PC-3 (cell line): ENCODE measurements around the gene CORO2B. TPM values are rescaled to one million over a fixed set of nuclear protein-coding genes. Genes with fewer than 3 reads are reported as not detected.

ENCODE experiments used
- ATAC-seq: fragments of 200-7000 bp; cut with Tn5 transposase; 2 replicates; pipeline ENCODE4 v1.9.1; 2020; ENCODE audit warnings: mild to moderate bottlenecking, moderate library complexity
- BruUV-seq: library from RNA; stranded (reverse); fragments of 400-500 nt; replicated peaks from 2 replicates; lab custom pipeline; 2021; lab: Mats Ljungman, UMichigan
- CTCF ChIA-PET: fragments of 300-600 bp; sonication (Branson Sonifier 250); formaldehyde crosslinking; loops from one replicate; lab custom pipeline; 2022; ENCODE audit warnings: antibody characterized with exemption; lab: Charles Lee
- POLR2A ChIA-PET: fragments of 300-600 bp; sonication (Branson Sonifier 250); formaldehyde crosslinking; loops from one replicate; lab custom pipeline; 2022; ENCODE audit warnings: antibody characterized with exemption; ENCODE audit not compliant: unreplicated experiment; lab: Charles Lee
- DNase-seq: peaks from one replicate; pipeline ENCODE4 v3.0.0-alpha.2; 2015
- H2AFZ ChIP-seq: fragments of 300-600 bp; sonication (generic); 2 replicates; pipeline ENCODE4 v1.6.0; 2016; ENCODE audit warnings: antibody characterized with exemption, low read length
- H3F3A ChIP-seq: fragments of 300-600 bp; sonication (generic); one replicate; pipeline ENCODE4 v1.6.0; 2017; ENCODE audit warnings: antibody characterized with exemption, low read length, control low read depth, mild to moderate bottlenecking; ENCODE audit not compliant: unreplicated experiment
- H3K27ac ChIP-seq: fragments of 300-600 bp; sonication (generic); 2 replicates; pipeline ENCODE4 v1.5.1; 2016; ENCODE audit warnings: mild to moderate bottlenecking, low read length
- H3K27me3 ChIP-seq: fragments of 300-600 bp; sonication (generic); 2 replicates; pipeline ENCODE4 v1.6.1; 2016; ENCODE audit warnings: low read length, mixed read lengths
- H3K36me3 ChIP-seq: fragments of 300-600 bp; sonication (generic); 2 replicates; pipeline ENCODE4 v1.6.1; 2016; ENCODE audit warnings: low read depth, mixed run types, low read length, mixed read lengths
- H3K4me1 ChIP-seq: fragments of 300-600 bp; sonication (generic); 2 replicates; pipeline ENCODE4 v1.5.1; 2016; ENCODE audit warnings: low read length; ENCODE audit not compliant: insufficient read depth
- H3K4me2 ChIP-seq: fragments of 300-600 bp; sonication (generic); 2 replicates; pipeline ENCODE4 v1.6.0; 2016; ENCODE audit warnings: low read length
- H3K4me3 ChIP-seq: fragments of 300-600 bp; sonication (generic); 2 replicates; pipeline ENCODE4 v1.5.1; 2016; ENCODE audit warnings: mild to moderate bottlenecking, low read length, mixed read lengths
- H3K79me2 ChIP-seq: fragments of 300-600 bp; sonication (generic); 2 replicates; pipeline ENCODE4 v1.6.1; 2017; ENCODE audit warnings: low read length, mixed read lengths
- H3K9ac ChIP-seq: fragments of 300-600 bp; sonication (generic); 2 replicates; pipeline ENCODE4 v1.6.0; 2016; ENCODE audit warnings: mild to moderate bottlenecking, low read length
- H3K9me2 ChIP-seq: fragments of 300-600 bp; sonication (generic); replicated peaks from 2 replicates; pipeline ENCODE4 v1.6.1; 2016; ENCODE audit warnings: mixed run types, low read length, mixed read lengths
- H3K9me3 ChIP-seq: fragments of 300-600 bp; sonication (generic); 2 replicates; pipeline ENCODE4 v1.6.1; 2016; ENCODE audit warnings: low read length, mixed read lengths
- H4K20me1 ChIP-seq: fragments of 300-600 bp; sonication (generic); 2 replicates; pipeline ENCODE4 v1.6.1; 2016; ENCODE audit warnings: low read length, mixed read lengths
- EZH2 ChIP-seq: fragments of 300-600 bp; sonication (generic); IDR thresholded peaks from one replicate; pipeline ENCODE4 v1.6.1; 2017; ENCODE audit warnings: antibody characterized with exemption, mild to moderate bottlenecking, low read length; ENCODE audit not compliant: unreplicated experiment
- EZH2phosphoT487 ChIP-seq: fragments of 300-600 bp; sonication (generic); IDR thresholded peaks from 2 replicates; pipeline ENCODE4 v1.6.1; 2018; ENCODE audit warnings: mild to moderate bottlenecking, antibody characterized with exemption, low read length, borderline replicate concordance
- intact Hi-C: fragments of 100-400 bp; cut with micrococcal nuclease; formaldehyde crosslinking; loops from 2 replicates; pipeline ENCODE4 v1.9.0; 2023
- total RNA-seq: library from RNA; depleted of rRNA; stranded (reverse); fragments of >200 nt; gene quantifications from 2 replicates; pipeline ENCODE4 v1.2.3, GENCODE V29; 2014
- TF ChIP-seq, protein P1 (sequence below): fragments of 300-600 bp; sonication (generic); conservative IDR thresholded peaks from 2 replicates; pipeline ENCODE4 v1.5.1; 2017; ENCODE audit warnings: antibody characterized with exemption, low read depth, mild to moderate bottlenecking, low read length

Gene CORO2B
- total RNA-seq, 1 experiment from 2014 or later: 0.66 TPM

DNA sequence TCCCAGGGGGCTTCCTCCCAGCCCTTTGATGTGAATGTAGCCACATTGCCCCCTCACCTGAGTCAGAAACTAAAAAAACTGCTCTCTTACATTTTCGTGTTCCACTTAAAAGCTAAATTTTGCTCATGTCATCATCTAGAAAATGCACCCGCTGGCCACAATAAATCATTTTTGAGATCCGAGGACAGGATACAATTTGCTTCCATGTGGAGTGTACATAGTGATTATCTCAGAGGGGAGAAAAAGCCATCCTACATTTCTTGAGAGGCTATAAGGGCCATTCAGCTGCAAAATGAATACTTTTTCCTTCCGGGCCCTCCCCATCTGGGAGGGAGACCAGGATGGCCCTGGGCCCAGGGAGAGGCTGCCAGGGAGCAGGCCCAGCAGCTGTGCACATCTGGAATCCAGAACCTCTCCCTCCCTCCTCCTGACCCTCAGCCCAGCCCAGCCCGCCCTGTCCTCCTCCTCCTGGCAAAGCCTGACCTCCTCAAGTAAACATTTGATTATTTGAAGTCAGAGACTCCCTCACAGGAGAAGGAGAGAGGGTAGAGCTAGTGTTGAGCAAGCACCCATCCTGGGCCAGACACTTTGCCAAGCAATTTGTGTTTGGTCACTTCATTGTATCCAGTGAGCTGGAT, 59.1 kb downstream of the CORO2B start:
- BruUV-seq: no TSS peak
- intact Hi-C loops: no loop called here
- no peak overlapping the region for H3K9ac ChIP-seq
- no peak overlapping the region for H2AFZ ChIP-seq
- ChIA-PET CTCF (no interaction called here), POLR2A (no interaction called here)
- H3K36me3 ChIP-seq: no peaks in the 10 kb centered on the region
- H3K9me3 ChIP-seq: no peaks in the 10 kb centered on the region
- no peaks in the 10 kb centered on the region for H3K9me2 ChIP-seq
- no peaks in the 10 kb centered on the region for H3F3A ChIP-seq
- no peaks in the 10 kb centered on the region for H4K20me1 ChIP-seq
- no peaks in the 10 kb centered on the region for H3K27me3 ChIP-seq
- no peak overlapping the region for H3K27ac ChIP-seq
- no peak for ATAC-seq
- TF ChIP-seq EZH2: no peak
- TF ChIP-seq, protein P1, sequence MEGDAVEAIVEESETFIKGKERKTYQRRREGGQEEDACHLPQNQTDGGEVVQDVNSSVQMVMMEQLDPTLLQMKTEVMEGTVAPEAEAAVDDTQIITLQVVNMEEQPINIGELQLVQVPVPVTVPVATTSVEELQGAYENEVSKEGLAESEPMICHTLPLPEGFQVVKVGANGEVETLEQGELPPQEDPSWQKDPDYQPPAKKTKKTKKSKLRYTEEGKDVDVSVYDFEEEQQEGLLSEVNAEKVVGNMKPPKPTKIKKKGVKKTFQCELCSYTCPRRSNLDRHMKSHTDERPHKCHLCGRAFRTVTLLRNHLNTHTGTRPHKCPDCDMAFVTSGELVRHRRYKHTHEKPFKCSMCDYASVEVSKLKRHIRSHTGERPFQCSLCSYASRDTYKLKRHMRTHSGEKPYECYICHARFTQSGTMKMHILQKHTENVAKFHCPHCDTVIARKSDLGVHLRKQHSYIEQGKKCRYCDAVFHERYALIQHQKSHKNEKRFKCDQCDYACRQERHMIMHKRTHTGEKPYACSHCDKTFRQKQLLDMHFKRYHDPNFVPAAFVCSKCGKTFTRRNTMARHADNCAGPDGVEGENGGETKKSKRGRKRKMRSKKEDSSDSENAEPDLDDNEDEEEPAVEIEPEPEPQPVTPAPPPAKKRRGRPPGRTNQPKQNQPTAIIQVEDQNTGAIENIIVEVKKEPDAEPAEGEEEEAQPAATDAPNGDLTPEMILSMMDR: no peak
- DNase-seq: no peak
- no peaks in the 10 kb centered on the region for H3K79me2 ChIP-seq
- peaks cover 14% of the 10 kb centered on the region for H3K4me1 ChIP-seq
- H3K4me2 ChIP-seq: no peak overlapping the region
- H3K4me3 ChIP-seq: no peak overlapping the region

DNA sequence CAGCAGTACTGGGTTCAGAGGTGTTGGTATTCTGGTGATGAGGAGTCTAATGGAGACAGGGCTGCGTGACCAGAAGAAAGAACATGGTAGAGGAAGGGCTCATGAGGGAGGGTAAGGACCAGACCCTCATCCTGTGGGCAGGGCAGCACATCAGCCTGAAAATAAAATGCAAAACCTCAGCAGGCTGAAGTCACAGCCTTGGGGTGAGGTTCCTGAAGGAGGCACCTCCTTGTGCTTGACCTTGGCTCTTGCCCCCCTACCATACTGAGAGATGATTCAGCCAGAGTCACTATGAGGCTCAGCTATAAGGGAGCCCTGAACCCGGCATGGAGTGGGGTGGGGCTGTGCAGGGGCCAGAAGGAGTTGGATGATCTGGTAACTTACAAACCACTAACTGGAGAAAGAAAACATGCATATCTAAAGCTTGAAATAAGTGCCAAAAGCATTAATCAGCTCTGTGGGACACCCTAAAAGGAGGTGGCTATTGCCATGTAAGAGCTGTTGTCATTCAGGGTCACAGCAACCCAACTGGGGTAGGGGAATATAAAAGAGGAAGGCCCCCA, 60.2 kb downstream of the CORO2B start:
- ChIA-PET CTCF (no interaction called here), POLR2A (no interaction called here)
- H4K20me1 ChIP-seq: no peaks in the 10 kb centered on the region
- TF ChIP-seq, protein P1: no peak
- TF ChIP-seq EZH2phosphoT487 (no peak), EZH2 (no peak)
- BruUV-seq: no TSS peak
- no peak for ATAC-seq
- no peaks in the 10 kb centered on the region for H3K79me2 ChIP-seq
- H3K27ac ChIP-seq: no peak overlapping the region
- H3K9ac ChIP-seq: no peak overlapping the region
- H3K4me1 ChIP-seq: peaks cover 14% of the 10 kb centered on the region
- H3K4me2 ChIP-seq: no peak overlapping the region
- H2AFZ ChIP-seq: no peak overlapping the region
- H3K27me3 ChIP-seq: no peaks in the 10 kb centered on the region
- DNase-seq: no peak
- H3K9me3 ChIP-seq: no peaks in the 10 kb centered on the region
- H3K4me3 ChIP-seq: no peak overlapping the region
- no peaks in the 10 kb centered on the region for H3K9me2 ChIP-seq
- no peaks in the 10 kb centered on the region for H3K36me3 ChIP-seq
- no peaks in the 10 kb centered on the region for H3F3A ChIP-seq
- intact Hi-C loops: no loop called here

DNA sequence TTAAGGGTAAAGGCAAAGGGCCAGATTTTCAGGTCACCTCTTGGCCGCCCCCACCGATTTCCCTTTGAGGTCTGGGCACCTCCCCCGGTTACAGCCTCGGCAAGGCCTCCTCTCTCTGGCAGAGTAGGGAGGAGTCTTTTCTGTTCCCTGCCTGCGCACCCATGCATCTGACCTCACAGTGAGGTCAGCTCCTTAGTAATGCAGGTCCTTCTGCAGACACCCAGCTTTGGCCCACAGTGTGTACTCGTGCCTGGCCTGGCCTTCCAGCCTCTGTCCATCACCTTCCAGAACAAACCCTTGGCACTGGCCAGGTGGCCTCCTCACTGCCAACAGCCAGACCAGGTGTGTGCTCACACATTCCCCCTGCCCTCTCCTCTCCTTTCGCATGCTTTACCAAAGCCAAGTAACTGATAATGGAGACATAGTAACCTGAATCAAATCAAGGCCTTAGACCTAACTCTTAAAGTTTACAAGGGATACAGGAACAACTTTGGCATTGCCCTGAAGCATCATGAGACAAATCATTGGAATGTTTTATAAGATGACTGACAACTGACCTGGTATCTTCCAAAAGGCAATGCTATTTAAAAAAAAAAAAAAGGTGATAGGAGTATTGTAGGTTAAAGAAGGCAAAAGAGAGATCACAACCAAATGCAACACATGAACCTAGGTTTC, 61.3 kb downstream of the CORO2B start:
- BruUV-seq: no TSS peak
- peaks cover 14% of the 10 kb centered on the region for H3K4me1 ChIP-seq
- H3K4me3 ChIP-seq: no peak overlapping the region
- ChIA-PET POLR2A (no interaction called here), CTCF (no interaction called here)
- no peaks in the 10 kb centered on the region for H3K36me3 ChIP-seq
- H4K20me1 ChIP-seq: no peaks in the 10 kb centered on the region
- H3K27ac ChIP-seq: no peak overlapping the region
- no peaks in the 10 kb centered on the region for H3K27me3 ChIP-seq
- H3K9me2 ChIP-seq: no peaks in the 10 kb centered on the region
- intact Hi-C loops: no loop called here
- no peak overlapping the region for H3K4me2 ChIP-seq
- no peak for TF ChIP-seq EZH2
- TF ChIP-seq, protein P1: no peak
- no peak for TF ChIP-seq EZH2phosphoT487
- no peaks in the 10 kb centered on the region for H3K79me2 ChIP-seq
- ATAC-seq: peak; percentile 35
- no peak overlapping the region for H3K9ac ChIP-seq
- H3F3A ChIP-seq: no peaks in the 10 kb centered on the region
- no peak overlapping the region for H2AFZ ChIP-seq
- peak; percentile 60 for DNase-seq
- no peaks in the 10 kb centered on the region for H3K9me3 ChIP-seq
